A673 (cell line): ENCODE data around the gene LMAN1L. TPM values are rescaled to one million over a fixed set of nuclear protein-coding genes. Genes with fewer than 3 reads are reported as not detected.

Source experiments
- BruUV-seq: library from RNA; stranded (reverse); fragments of 400-500 nt; replicated peaks from 2 replicates; lab custom pipeline; 2021; lab: Mats Ljungman, UMichigan
- CTCF ChIA-PET: fragments of 300-600 bp; sonication (Branson Sonifier 250); formaldehyde crosslinking; loops from one replicate; lab custom pipeline; 2022; ENCODE audit warnings: antibody characterized with exemption; lab: Charles Lee
- POLR2A ChIA-PET: fragments of 300-600 bp; sonication (Branson Sonifier 250); formaldehyde crosslinking; loops from one replicate; lab custom pipeline; 2022; ENCODE audit warnings: antibody characterized with exemption; ENCODE audit not compliant: low non-redundant PET; lab: Charles Lee
- DNase-seq: peaks from one replicate; pipeline ENCODE4 v3.0.0-alpha.2; 2015; ENCODE audit warnings: low spot score
- H3K27ac ChIP-seq: fragments of 200-600 bp; sonication (generic); 2 replicates; pipeline ENCODE4 v1.5.1; 2016; ENCODE audit warnings: mixed run types, low read depth, mild to moderate bottlenecking, mixed read lengths, antibody characterized with exemption, low read length; ENCODE audit not compliant: poor library complexity, severe bottlenecking
- H3K27me3 ChIP-seq: fragments of 200-600 bp; sonication (generic); replicated peaks from 2 replicates; pipeline ENCODE4 v1.6.1; 2017; ENCODE audit warnings: mixed run types, low read depth, mild to moderate bottlenecking, mixed read lengths, antibody characterized with exemption, low read length; ENCODE audit not compliant: insufficient read depth, poor library complexity
- H3K36me3 ChIP-seq: fragments of 200-600 bp; sonication (generic); 2 replicates; pipeline ENCODE4 v1.6.1; 2016; ENCODE audit warnings: mixed run types, mild to moderate bottlenecking, mixed read lengths, antibody characterized with exemption, low read length; ENCODE audit not compliant: insufficient read depth, poor library complexity, severe bottlenecking
- H3K4me1 ChIP-seq: fragments of 200-600 bp; sonication (generic); 2 replicates; pipeline ENCODE4 v1.6.1; 2017; ENCODE audit warnings: mixed run types, mild to moderate bottlenecking, mixed read lengths, antibody characterized with exemption, low read length; ENCODE audit not compliant: insufficient read depth, poor library complexity, severe bottlenecking
- H3K4me3 ChIP-seq: fragments of 200-600 bp; sonication (generic); 2 replicates; pipeline ENCODE4 v1.5.1; 2016; ENCODE audit warnings: low read depth, mixed run types, mild to moderate bottlenecking, mixed read lengths, low read length; ENCODE audit not compliant: poor library complexity, severe bottlenecking
- H3K9me3 ChIP-seq: fragments of 200-600 bp; sonication (generic); 2 replicates; pipeline ENCODE4 v1.6.1; 2016; ENCODE audit warnings: mixed run types, low read depth, mild to moderate bottlenecking, mixed read lengths, antibody characterized with exemption, low read length; ENCODE audit not compliant: poor library complexity, severe bottlenecking
- CTCF ChIP-seq: fragments of 300-800, 200-600 bp; sonication (generic); conservative IDR thresholded peaks from 2 replicates; pipeline ENCODE4 v1.5.1; 2017; ENCODE audit warnings: low read depth, mild to moderate bottlenecking, antibody characterized with exemption, low read length, moderate library complexity, mixed read lengths
- EZH2 ChIP-seq: fragments of 200-600 bp; sonication (generic); IDR thresholded peaks from 2 replicates; pipeline ENCODE4 v1.6.1; 2017; ENCODE audit warnings: borderline replicate concordance, low read depth, mild to moderate bottlenecking, mixed read lengths, antibody characterized with exemption, low read length; ENCODE audit not compliant: poor library complexity, severe bottlenecking
- intact Hi-C: fragments of 100-400 bp; cut with micrococcal nuclease; formaldehyde crosslinking; loops from one replicate; pipeline ENCODE4 v1.10.0; 2022; ENCODE audit not compliant: unreplicated experiment
- total RNA-seq: library from RNA; stranded (reverse); gene quantifications from 2 replicates; pipeline ENCODE4 v1.2.3, GENCODE V29; 2021

LMAN1L gene
- total RNA-seq, 1 experiment from 2014 or later: 0.80 TPM

- Histone ChIP-seq H3K4me1 (peaks cover 32% of the 10 kb centered on the region), H3K9me3 (peaks cover 9% of the 10 kb centered on the region), H3K27ac (peak overlapping the region; percentile 66), H3K27me3 (no peaks in the 10 kb centered on the region), H3K36me3 (peaks cover 14% of the 10 kb centered on the region), H3K4me3 (no peak overlapping the region)
- intact Hi-C loops: no loop called here
- TF ChIP-seq EZH2 (no peak), CTCF (no peak)
- peak; percentile 35 for DNase-seq
- ChIA-PET CTCF (no interaction called here), POLR2A (interaction anchor here (0.6 kb wide), 1 partner anchor 99 kb away, joined by 5 read pairs; no protein-coding TSS in a partner anchor)
- no TSS peak for BruUV-seq
These were observed 55.4 kb downstream of the LMAN1L start for GRCh38 chr15:74868059-74868458.

GRCh38 chr15:74869372-74869725 lies 56.7 kb downstream of the LMAN1L start:
- Histone ChIP-seq H3K4me1 (peaks cover 32% of the 10 kb centered on the region), H3K9me3 (peaks cover 9% of the 10 kb centered on the region), H3K36me3 (peaks cover 14% of the 10 kb centered on the region), H3K27ac (peak overlapping the region; percentile 69), H3K27me3 (no peaks in the 10 kb centered on the region), H3K4me3 (no peak overlapping the region)
- TF ChIP-seq EZH2: no peak
- no peak for TF ChIP-seq CTCF
- DNase-seq: no peak
- ChIA-PET POLR2A (no interaction called here), CTCF (interaction anchor here (1.4 kb wide), 1 partner anchor 32 kb away, joined by 4 read pairs; no protein-coding TSS in a partner anchor)
- no TSS peak for BruUV-seq
- intact Hi-C loops: no loop called here

- intact Hi-C loops: no loop called here
- ChIA-PET CTCF (interaction anchor here (1.4 kb wide), 1 partner anchor 32 kb away, joined by 4 read pairs; no protein-coding TSS in a partner anchor), POLR2A (no interaction called here)
- TF ChIP-seq EZH2 (no peak), CTCF (no peak)
- peak; percentile 87 for DNase-seq
- peak overlapping the region; percentile 69 for H3K27ac ChIP-seq
- H3K36me3 ChIP-seq: peaks cover 14% of the 10 kb centered on the region
- H3K4me1 ChIP-seq: peaks cover 32% of the 10 kb centered on the region
- H3K9me3 ChIP-seq: peaks cover 9% of the 10 kb centered on the region
- BruUV-seq: no TSS peak
- H3K27me3 ChIP-seq: no peaks in the 10 kb centered on the region
- peak overlapping the region; percentile 7 for H3K4me3 ChIP-seq
These were observed 57.2 kb downstream of the LMAN1L start for GRCh38 chr15:74869726-74870407.
